Measurements from ENCODE around the gene S100A5.

DNA sequence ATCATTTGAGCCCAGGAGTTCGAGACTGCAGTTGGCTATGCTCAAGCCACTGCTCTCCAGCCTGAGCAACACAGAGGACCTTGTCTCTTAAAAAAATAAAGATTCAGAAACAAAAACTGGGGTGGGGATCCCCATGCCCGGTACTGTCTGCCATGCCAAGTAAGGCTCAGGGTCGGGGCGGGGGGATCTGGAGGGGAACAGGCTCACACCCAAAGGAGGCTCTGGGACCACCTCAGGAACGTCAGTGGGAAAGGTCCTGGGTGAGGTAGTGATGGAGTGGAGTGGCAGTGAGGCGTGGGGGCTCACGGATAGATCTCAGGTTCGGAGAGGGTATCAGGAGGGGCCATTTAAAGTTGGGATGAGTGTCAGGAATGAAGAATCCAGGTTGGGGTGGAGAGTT, 5.6 kb upstream of the S100A5 start:
- TF ChIP-seq POLR2A (IDR thresholded peaks at IDR 0.05): no peak
- TF ChIP-seq, protein P1, sequence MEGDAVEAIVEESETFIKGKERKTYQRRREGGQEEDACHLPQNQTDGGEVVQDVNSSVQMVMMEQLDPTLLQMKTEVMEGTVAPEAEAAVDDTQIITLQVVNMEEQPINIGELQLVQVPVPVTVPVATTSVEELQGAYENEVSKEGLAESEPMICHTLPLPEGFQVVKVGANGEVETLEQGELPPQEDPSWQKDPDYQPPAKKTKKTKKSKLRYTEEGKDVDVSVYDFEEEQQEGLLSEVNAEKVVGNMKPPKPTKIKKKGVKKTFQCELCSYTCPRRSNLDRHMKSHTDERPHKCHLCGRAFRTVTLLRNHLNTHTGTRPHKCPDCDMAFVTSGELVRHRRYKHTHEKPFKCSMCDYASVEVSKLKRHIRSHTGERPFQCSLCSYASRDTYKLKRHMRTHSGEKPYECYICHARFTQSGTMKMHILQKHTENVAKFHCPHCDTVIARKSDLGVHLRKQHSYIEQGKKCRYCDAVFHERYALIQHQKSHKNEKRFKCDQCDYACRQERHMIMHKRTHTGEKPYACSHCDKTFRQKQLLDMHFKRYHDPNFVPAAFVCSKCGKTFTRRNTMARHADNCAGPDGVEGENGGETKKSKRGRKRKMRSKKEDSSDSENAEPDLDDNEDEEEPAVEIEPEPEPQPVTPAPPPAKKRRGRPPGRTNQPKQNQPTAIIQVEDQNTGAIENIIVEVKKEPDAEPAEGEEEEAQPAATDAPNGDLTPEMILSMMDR (IDR thresholded peaks at IDR 0.05): no peak

Measured in body of pancreas (tissue), 4 donors.